Mesendoderm (in vitro differentiated cells): Measurements from ENCODE around the gene GON7.
"Not testable (repeated sequence)": the region's sequence is repeated elsewhere in the genome, so short reads cannot be mapped to it uniquely, and the experiment has no call there.

Experiments used
- DNase-seq: peaks from one replicate; pipeline ENCODE4 v3.0.0; 2013
- H2AK5ac ChIP-seq: 2 replicates; pipeline ENCODE4 v1.6.1; 2013; ENCODE audit warnings: low read length, inconsistent platforms
- H2BK120ac ChIP-seq: 2 replicates; pipeline ENCODE4 v1.6.1; 2013; ENCODE audit warnings: low read depth, mild to moderate bottlenecking, low read length, moderate library complexity, mixed read lengths
- H2BK15ac ChIP-seq: replicated peaks from 2 replicates; pipeline ENCODE4 v1.6.1; 2013; ENCODE audit warnings: low read depth, mild to moderate bottlenecking, moderate library complexity
- H2BK5ac ChIP-seq: 2 replicates; pipeline ENCODE4 v1.6.1; 2013; ENCODE audit warnings: low read length, inconsistent platforms
- H3K18ac ChIP-seq: 2 replicates; pipeline ENCODE4 v1.6.1; 2013; ENCODE audit warnings: mild to moderate bottlenecking, low read length, mixed read lengths
- H3K23ac ChIP-seq: one replicate; pipeline ENCODE4 v1.6.1; 2013; ENCODE audit warnings: low read length
- H3K27ac ChIP-seq: 2 replicates; pipeline ENCODE4 v1.5.1; 2013; ENCODE audit warnings: low read depth, mild to moderate bottlenecking, inconsistent platforms, low read length, moderate library complexity
- H3K27me3 ChIP-seq: 2 replicates; pipeline ENCODE4 v1.6.1; 2013; ENCODE audit warnings: low read length, control low read depth, mild to moderate bottlenecking, inconsistent platforms; ENCODE audit not compliant: insufficient read depth, poor library complexity
- H3K36me3 ChIP-seq: 2 replicates; pipeline ENCODE4 v1.6.1; 2013; ENCODE audit warnings: low read length, inconsistent platforms; ENCODE audit not compliant: control insufficient read depth, insufficient read depth
- H3K4ac ChIP-seq: one replicate; pipeline ENCODE4 v1.6.1; 2013; ENCODE audit warnings: low read depth, mild to moderate bottlenecking, low read length, moderate library complexity
- H3K4me1 ChIP-seq: 2 replicates; pipeline ENCODE4 v1.6.1; 2013; ENCODE audit warnings: low read depth, low read length, inconsistent platforms; ENCODE audit not compliant: control insufficient read depth
- H3K4me2 ChIP-seq: 2 replicates; pipeline ENCODE4 v1.6.1; 2013; ENCODE audit warnings: low read length
- H3K4me3 ChIP-seq: 2 replicates; pipeline ENCODE4 v1.5.1; 2013; ENCODE audit warnings: mild to moderate bottlenecking, low read length
- H3K56ac ChIP-seq: one replicate; pipeline ENCODE4 v1.6.1; 2013; ENCODE audit warnings: low read length
- H3K79me1 ChIP-seq: 2 replicates; pipeline ENCODE4 v1.6.1; 2013; ENCODE audit warnings: low read length, inconsistent platforms
- H3K79me2 ChIP-seq: 2 replicates; pipeline ENCODE4 v1.6.1; 2013; ENCODE audit warnings: mild to moderate bottlenecking, low read length; ENCODE audit not compliant: control insufficient read depth, insufficient read depth
- H3K9ac ChIP-seq: 2 replicates; pipeline ENCODE4 v1.6.1; 2013; ENCODE audit warnings: low read length, inconsistent platforms
- H4K5ac ChIP-seq: one replicate; pipeline ENCODE4 v1.6.1; 2013; ENCODE audit warnings: low read length
- H4K8ac ChIP-seq: one replicate; pipeline ENCODE4 v1.6.1; 2013; ENCODE audit warnings: low read depth, mild to moderate bottlenecking, control low read depth, low read length, moderate library complexity
- WGBS: extraction: QIAGEN DNeasy Blood & Tissue Kit; methylation state at CpG from one replicate; pipeline ENCODE4 v1.1.7; 2013; ENCODE audit warnings: low lambda C conversion rate, missing lambda C conversion rate; ENCODE audit not compliant: insufficient coverage; ENCODE audit errors: extremely low coverage; 5-methylcytosine and 5-hydroxymethylcytosine counted together

The GON7 gene

GRCh38 chr14:93160353-93160801 lies 46.5 kb downstream of the GON7 start:
- Histone ChIP-seq H3K36me3 (no peaks in the 10 kb centered on the region), H3K27ac (no peak overlapping the region), H3K56ac (no peak overlapping the region), H2BK120ac (no peak overlapping the region), H3K4ac (no peak overlapping the region), H3K27me3 (no peaks in the 10 kb centered on the region), H3K9ac (no peak overlapping the region), H2AK5ac (no peak overlapping the region), H3K4me1 (no peaks in the 10 kb centered on the region), H4K8ac (no peak overlapping the region), H3K4me3 (no peak overlapping the region), H3K79me2 (no peaks in the 10 kb centered on the region), H2BK15ac (no peak overlapping the region), H3K79me1 (no peaks in the 10 kb centered on the region), H2BK5ac (no peak overlapping the region), H3K23ac (no peak overlapping the region), H3K4me2 (no peak overlapping the region), H3K18ac (no peak overlapping the region), H4K5ac (no peak overlapping the region)
- peak; percentile 66 for DNase-seq
- no CpG with 5 or more reads among the region's 4 CpGs for WGBS

- H2BK15ac ChIP-seq, H3K36me3 ChIP-seq, H3K56ac ChIP-seq, H4K8ac ChIP-seq, H3K79me2 ChIP-seq, H4K5ac ChIP-seq, H2BK120ac ChIP-seq, H3K18ac ChIP-seq, H3K9ac ChIP-seq, H3K27ac ChIP-seq, H3K4me2 ChIP-seq, H3K4me1 ChIP-seq, H2BK5ac ChIP-seq, H3K79me1 ChIP-seq, H3K4me3 ChIP-seq, H2AK5ac ChIP-seq, H3K23ac ChIP-seq, DNase-seq, H3K4ac ChIP-seq, H3K27me3 ChIP-seq: not testable (repeated sequence)
- WGBS = no CpG with 5 or more reads among the region's 5 CpGs
These were observed 47.1 kb downstream of the GON7 start for GRCh38 chr14:93159625-93160352.

- not testable (repeated sequence) for H3K36me3 ChIP-seq, H2BK5ac ChIP-seq, H2BK120ac ChIP-seq, H3K4me1 ChIP-seq, H3K18ac ChIP-seq, H3K79me2 ChIP-seq, H3K4me2 ChIP-seq, H3K79me1 ChIP-seq, H4K5ac ChIP-seq, H4K8ac ChIP-seq, DNase-seq, H2AK5ac ChIP-seq, H3K4ac ChIP-seq, H3K23ac ChIP-seq, H3K27me3 ChIP-seq, H3K9ac ChIP-seq, H2BK15ac ChIP-seq, H3K27ac ChIP-seq, H3K4me3 ChIP-seq, H3K56ac ChIP-seq
- WGBS = no CpG with 5 or more reads among the region's 7 CpGs
These were observed 48.5 kb downstream of the GON7 start for GRCh38 chr14:93158349-93158748.

- H2BK5ac ChIP-seq = no peak overlapping the region
- no peak overlapping the region for H2BK120ac ChIP-seq
- no peaks in the 10 kb centered on the region for H3K79me2 ChIP-seq
- WGBS = no CpG with 5 or more reads among the region's 8 CpGs
- H3K4ac ChIP-seq = no peak overlapping the region
- H3K4me2 ChIP-seq = no peak overlapping the region
- H2AK5ac ChIP-seq = no peak overlapping the region
- no peak overlapping the region for H4K8ac ChIP-seq
- no peak overlapping the region for H2BK15ac ChIP-seq
- no peak overlapping the region for H3K18ac ChIP-seq
- no peaks in the 10 kb centered on the region for H3K79me1 ChIP-seq
- no peak overlapping the region for H3K4me3 ChIP-seq
- no peak overlapping the region for H3K9ac ChIP-seq
- no peak overlapping the region for H3K27ac ChIP-seq
- no peaks in the 10 kb centered on the region for H3K4me1 ChIP-seq
- peak overlapping the region; percentile 49 for H3K56ac ChIP-seq
- peak; percentile 72 for DNase-seq
- no peak overlapping the region for H4K5ac ChIP-seq
- H3K27me3 ChIP-seq = no peaks in the 10 kb centered on the region
- no peak overlapping the region for H3K23ac ChIP-seq
- H3K36me3 ChIP-seq = no peaks in the 10 kb centered on the region
These were observed 50.0 kb downstream of the GON7 start for GRCh38 chr14:93156693-93157369.

GRCh38 chr14:93155667-93156066 lies 51.2 kb downstream of the GON7 start:
- Histone ChIP-seq H2BK5ac (no peak overlapping the region), H3K4me1 (no peaks in the 10 kb centered on the region), H2BK15ac (no peak overlapping the region), H4K8ac (no peak overlapping the region), H3K4me2 (no peak overlapping the region), H3K9ac (no peak overlapping the region), H3K23ac (no peak overlapping the region), H3K56ac (no peak overlapping the region), H3K36me3 (no peaks in the 10 kb centered on the region), H3K4ac (no peak overlapping the region), H3K27me3 (no peaks in the 10 kb centered on the region), H3K4me3 (no peak overlapping the region), H2BK120ac (no peak overlapping the region), H3K79me1 (no peaks in the 10 kb centered on the region), H2AK5ac (no peak overlapping the region), H4K5ac (no peak overlapping the region), H3K18ac (no peak overlapping the region), H3K27ac (no peak overlapping the region), H3K79me2 (no peaks in the 10 kb centered on the region)
- DNase-seq = no peak
- no CpG with 5 or more reads among the region's 2 CpGs for WGBS
